IgD-negative memory B cell (primary cell): ENCODE measurements around the gene GOLPH3. TPM values are rescaled to one million over a fixed set of nuclear protein-coding genes. Genes with fewer than 3 reads are reported as not detected.
A peak's percentile ranks its signal among the peaks of the same experiment; 100 is the strongest.

Experiments used
- H3K27ac Mint-ChIP-seq, 3 donors: one replicate each; pipeline ENCODE4 v1.8.0; 2020 to 2022; ENCODE audit warnings: mild to moderate bottlenecking in 3 of 3, mixed read lengths in 3 of 3, moderate library complexity in 1 of 3
- H3K27me3 Mint-ChIP-seq: one replicate; pipeline ENCODE4 v1.8.0; 2021; ENCODE audit warnings: mixed read lengths
- H3K36me3 Mint-ChIP-seq: one replicate; pipeline ENCODE4 v1.8.0; 2020; ENCODE audit warnings: mild to moderate bottlenecking, mixed read lengths
- H3K4me1 Mint-ChIP-seq, 3 donors: one replicate each; pipeline ENCODE4 v1.8.0; 2020 to 2022; ENCODE audit warnings: mixed read lengths in 3 of 3, mild to moderate bottlenecking in 1 of 3
- H3K4me3 Mint-ChIP-seq, 4 donors: one replicate each; pipeline ENCODE4 v1.8.0; 2020 to 2022; ENCODE audit warnings: mild to moderate bottlenecking in 4 of 4, mixed read lengths in 4 of 4, moderate library complexity in 3 of 4
- H3K9me3 Mint-ChIP-seq, 3 donors: one replicate each; pipeline ENCODE4 v1.8.0; 2020 to 2021; ENCODE audit warnings: mixed read lengths in 3 of 3, mild to moderate bottlenecking in 1 of 3
- polyA plus RNA-seq: library from polyadenylated mRNA; unstranded; fragments of 300-500 nt; fragmentation: Illumina TruSeq; gene quantifications from one replicate; pipeline ENCODE4 v1.2.3, GENCODE V29; 2021

GOLPH3 gene
- polyA plus RNA-seq, 1 donor from 2014 or later: 99.2 TPM

GRCh38 chr5:32103521-32103920, 70.6 kb downstream of the GOLPH3 start:
- H3K36me3 Mint-ChIP-seq: peaks cover 6% of the 10 kb centered on the region
- H3K9me3 Mint-ChIP-seq: no peaks in the 10 kb centered on the region
- no peaks in the 10 kb centered on the region for H3K4me1 Mint-ChIP-seq
- no peak overlapping the region for H3K27ac Mint-ChIP-seq
- no peak overlapping the region for H3K4me3 Mint-ChIP-seq
- H3K27me3 Mint-ChIP-seq: no peaks in the 10 kb centered on the region

- H3K27me3 Mint-ChIP-seq: no peaks in the 10 kb centered on the region
- no peak overlapping the region for H3K4me3 Mint-ChIP-seq
- H3K4me1 Mint-ChIP-seq: no peaks in the 10 kb centered on the region
- H3K36me3 Mint-ChIP-seq: peaks cover 6% of the 10 kb centered on the region
- no peaks in the 10 kb centered on the region for H3K9me3 Mint-ChIP-seq
- peak overlapping the region in 1 of 3 donors; percentile 65 for H3K27ac Mint-ChIP-seq
Observed at GRCh38 chr5:32102254-32102986, 71.7 kb downstream of the GOLPH3 start.

GRCh38 chr5:32100691-32101302, 73.3 kb downstream of the GOLPH3 start:
- Mint-ChIP-seq H3K36me3 (peaks cover 6% of the 10 kb centered on the region), H3K4me1 (no peaks in the 10 kb centered on the region), H3K27ac (no peak overlapping the region), H3K4me3 (no peak overlapping the region), H3K27me3 (no peaks in the 10 kb centered on the region), H3K9me3 (no peaks in the 10 kb centered on the region)

- Mint-ChIP-seq H3K27me3 (no peaks in the 10 kb centered on the region), H3K4me3 (no peak overlapping the region), H3K9me3 (no peaks in the 10 kb centered on the region), H3K27ac (no peak overlapping the region), H3K4me1 (no peaks in the 10 kb centered on the region), H3K36me3 (peaks cover 6% of the 10 kb centered on the region)
Observed at GRCh38 chr5:32100230-32100629, 73.9 kb downstream of the GOLPH3 start.

- Mint-ChIP-seq H3K27me3 (no peaks in the 10 kb centered on the region), H3K27ac (no peak overlapping the region), H3K4me3 (no peak overlapping the region), H3K36me3 (peaks cover 5% of the 10 kb centered on the region), H3K9me3 (no peaks in the 10 kb centered on the region), H3K4me1 (no peaks in the 10 kb centered on the region)
Observed at GRCh38 chr5:32099486-32100035, 74.6 kb downstream of the GOLPH3 start.

GRCh38 chr5:32098890-32099310, 75.2 kb downstream of the GOLPH3 start:
- Mint-ChIP-seq H3K27ac (no peak overlapping the region), H3K4me3 (no peak overlapping the region), H3K27me3 (no peaks in the 10 kb centered on the region), H3K4me1 (no peaks in the 10 kb centered on the region), H3K9me3 (no peaks in the 10 kb centered on the region), H3K36me3 (peaks cover 5% of the 10 kb centered on the region)

GRCh38 chr5:32098291-32098690, 75.8 kb downstream of the GOLPH3 start:
- H3K4me3 Mint-ChIP-seq: no peak overlapping the region
- H3K27ac Mint-ChIP-seq: no peak overlapping the region
- H3K36me3 Mint-ChIP-seq: peaks cover 5% of the 10 kb centered on the region
- H3K4me1 Mint-ChIP-seq: peaks cover 0 to under 1% (median under 1%) of the 10 kb centered on the region in 3 donors
- H3K27me3 Mint-ChIP-seq: no peaks in the 10 kb centered on the region
- H3K9me3 Mint-ChIP-seq: no peaks in the 10 kb centered on the region

GRCh38 chr5:32096891-32097595, 77.1 kb downstream of the GOLPH3 start:
- H3K27me3 Mint-ChIP-seq: no peaks in the 10 kb centered on the region
- H3K4me1 Mint-ChIP-seq: peaks cover 0 to 4% (median 3%) of the 10 kb centered on the region in 3 donors
- peaks cover 3% of the 10 kb centered on the region for H3K36me3 Mint-ChIP-seq
- no peak overlapping the region for H3K4me3 Mint-ChIP-seq
- H3K9me3 Mint-ChIP-seq: no peaks in the 10 kb centered on the region
- H3K27ac Mint-ChIP-seq: peak overlapping the region in 2 of 3 donors; percentile 0 to 71

GRCh38 chr5:32095261-32095671, 78.9 kb downstream of the GOLPH3 start:
- H3K4me1 Mint-ChIP-seq: peaks cover 0 to 4% (median 3%) of the 10 kb centered on the region in 3 donors
- H3K27me3 Mint-ChIP-seq: no peaks in the 10 kb centered on the region
- H3K4me3 Mint-ChIP-seq: no peak overlapping the region
- no peak overlapping the region for H3K27ac Mint-ChIP-seq
- H3K9me3 Mint-ChIP-seq: no peaks in the 10 kb centered on the region
- H3K36me3 Mint-ChIP-seq: peaks cover 4% of the 10 kb centered on the region

- Mint-ChIP-seq H3K9me3 (no peaks in the 10 kb centered on the region), H3K27me3 (no peaks in the 10 kb centered on the region), H3K36me3 (peaks cover 4% of the 10 kb centered on the region), H3K4me3 (no peak overlapping the region), H3K4me1 (peaks cover 0 to 4% (median 3%) of the 10 kb centered on the region in 3 donors), H3K27ac (no peak overlapping the region)
Observed at GRCh38 chr5:32094691-32095090, 79.4 kb downstream of the GOLPH3 start.

GRCh38 chr5:32092938-32093812, 80.9 kb downstream of the GOLPH3 start:
- Mint-ChIP-seq H3K9me3 (no peaks in the 10 kb centered on the region), H3K27me3 (no peaks in the 10 kb centered on the region), H3K36me3 (peaks cover 2% of the 10 kb centered on the region), H3K4me1 (peaks cover 0 to 4% (median 3%) of the 10 kb centered on the region in 3 donors), H3K4me3 (no peak overlapping the region), H3K27ac (peak overlapping the region in 1 of 3 donors; percentile 83)

GRCh38 chr5:32090755-32091128, 83.4 kb downstream of the GOLPH3 start:
- H3K27ac Mint-ChIP-seq: no peak overlapping the region
- H3K4me1 Mint-ChIP-seq: peaks cover 0 to 4% (median 3%) of the 10 kb centered on the region in 3 donors
- no peaks in the 10 kb centered on the region for H3K9me3 Mint-ChIP-seq
- peaks cover 6% of the 10 kb centered on the region for H3K36me3 Mint-ChIP-seq
- no peaks in the 10 kb centered on the region for H3K27me3 Mint-ChIP-seq
- H3K4me3 Mint-ChIP-seq: no peak overlapping the region

- Mint-ChIP-seq H3K27me3 (no peaks in the 10 kb centered on the region), H3K27ac (no peak overlapping the region), H3K4me3 (no peak overlapping the region), H3K4me1 (peaks cover 0 to 4% (median 3%) of the 10 kb centered on the region in 3 donors), H3K9me3 (no peaks in the 10 kb centered on the region), H3K36me3 (peaks cover 6% of the 10 kb centered on the region)
Observed at GRCh38 chr5:32090026-32090754, 83.9 kb downstream of the GOLPH3 start.
